ENCODE measurements around the gene NDUFA12. TPM values are rescaled to one million over a fixed set of nuclear protein-coding genes. Genes with fewer than 3 reads are reported as not detected.

The NDUFA12 gene
- total RNA-seq, 1 donor from 2014 or later, result 112 TPM

- H3K9me3 ChIP-seq (ENCODE audit: insufficient read depth, low read depth, low read length), result no peaks in the 10 kb centered on the region
- no peaks in the 10 kb centered on the region for H3K4me1 ChIP-seq (ENCODE audit: insufficient read depth, low read length)
- peaks cover 1% of the 10 kb centered on the region for H3K4me1 Mint-ChIP-seq (ENCODE audit: low read depth, unreplicated experiment)
- H3K36me3 ChIP-seq (ENCODE audit: insufficient read depth, low read length), result no peaks in the 10 kb centered on the region
- no peak for DNase-seq (ENCODE audit: low read depth)
- H3K27me3 ChIP-seq (ENCODE audit: insufficient read depth, low read length), result no peaks in the 10 kb centered on the region
- no peak overlapping the region for H3K4me3 ChIP-seq (ENCODE audit: insufficient read depth, low read depth, low read length)
- FAIRE-seq, result no peak
- no peak for TF ChIP-seq CTCF (IDR thresholded peaks at IDR 0.05; ENCODE audit: insufficient read depth, low read depth, low read length)
- TF ChIP-seq EZH2 (IDR thresholded peaks at IDR 0.05; ENCODE audit: insufficient read depth, low read length), result no peak
- H3K9ac ChIP-seq (ENCODE audit: low read length), result no peak overlapping the region
- H3K4me2 ChIP-seq (ENCODE audit: low read length), result no peak overlapping the region
- H4K20me1 ChIP-seq (ENCODE audit: insufficient read depth, low read length), result no peaks in the 10 kb centered on the region
- H3K27me3 Mint-ChIP-seq (ENCODE audit: low read depth, unreplicated experiment), result peaks cover 7% of the 10 kb centered on the region
- no peak overlapping the region for H3K27ac Mint-ChIP-seq (ENCODE audit: unreplicated experiment)
- H2AFZ ChIP-seq (ENCODE audit: low read depth, low read length), result no peak overlapping the region
- H3K27ac ChIP-seq (ENCODE audit: low read depth, low read length), result no peak overlapping the region
- H3K9me3 Mint-ChIP-seq (ENCODE audit: unreplicated experiment), result no peaks in the 10 kb centered on the region
- no peak overlapping the region for H3K4me3 Mint-ChIP-seq (ENCODE audit: unreplicated experiment)
- H3K79me2 ChIP-seq (ENCODE audit: insufficient read depth, low read length), result no peaks in the 10 kb centered on the region
- H3K36me3 Mint-ChIP-seq (ENCODE audit: low read depth, unreplicated experiment), result no peaks in the 10 kb centered on the region
Observed at GRCh38 chr12:94922561-94922960, 80.9 kb downstream of the NDUFA12 start.

Other genes with a start within 250 kb of the NDUFA12 start
- 44.3 and 46.3 TPM in 2 replicates for gene NR2C1, start 69.9 kb upstream of the NDUFA12 start, total RNA-seq
- 25.3 and 26.5 TPM in 2 replicates for gene FGD6, start 213.8 kb upstream of the NDUFA12 start, total RNA-seq
- 106 and 107 TPM in 2 replicates for gene VEZT, start 214.1 kb upstream of the NDUFA12 start, total RNA-seq